LHCN-M2 (cell line): ENCODE results near the gene HHAT. TPM values are rescaled to one million over a fixed set of nuclear protein-coding genes. Genes with fewer than 3 reads are reported as not detected.
A peak's percentile ranks its signal among the peaks of the same experiment; 100 is the strongest.

Experiments used
- DNase-seq: peaks from one replicate; pipeline ENCODE4 v3.0.0-alpha.2; 2012; ENCODE audit warnings: low read depth
- total RNA-seq: library from RNA; depleted of rRNA; stranded (reverse); fragments of >200 nt; gene quantifications from 2 replicates; pipeline ENCODE4 v1.2.3, GENCODE V29; 2014

HHAT gene
- total RNA-seq, 1 experiment from 2014 or later: 24.6 TPM

DNA sequence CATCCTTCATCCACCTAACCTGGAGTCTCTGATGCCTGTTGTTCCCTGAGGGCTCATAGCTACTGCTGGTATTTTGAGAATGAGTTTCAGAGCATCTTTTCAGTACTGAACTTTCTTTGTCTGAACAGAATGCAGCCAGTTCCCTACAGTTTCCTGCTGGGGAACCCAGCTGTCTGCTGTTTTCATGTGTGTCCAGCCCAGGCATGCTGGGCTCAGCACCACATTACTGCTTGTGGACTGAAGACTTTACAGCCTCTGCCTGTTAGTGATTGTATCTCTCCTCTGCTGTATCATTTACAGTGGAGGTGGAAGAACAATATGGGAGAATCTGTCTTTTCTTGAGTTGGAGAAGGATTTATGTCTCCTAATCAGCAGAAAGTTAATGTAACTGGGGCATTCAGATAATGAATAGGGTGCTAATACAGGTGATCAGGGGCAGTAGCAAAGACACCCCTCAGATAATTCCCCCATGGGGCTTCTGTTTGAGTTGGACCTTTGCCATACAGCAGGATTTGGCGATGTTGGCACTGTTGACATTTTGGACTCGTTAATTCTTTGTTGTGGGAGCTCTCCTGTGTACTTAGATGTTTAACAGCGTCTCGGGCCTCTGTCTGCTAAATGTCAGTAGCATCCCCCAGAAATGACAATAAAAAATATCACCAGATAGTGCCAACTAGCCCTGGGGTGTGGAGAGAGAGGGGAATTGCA lies 207.7 kb downstream of the HHAT start:
- DNase-seq: peak; percentile 17

DNA sequence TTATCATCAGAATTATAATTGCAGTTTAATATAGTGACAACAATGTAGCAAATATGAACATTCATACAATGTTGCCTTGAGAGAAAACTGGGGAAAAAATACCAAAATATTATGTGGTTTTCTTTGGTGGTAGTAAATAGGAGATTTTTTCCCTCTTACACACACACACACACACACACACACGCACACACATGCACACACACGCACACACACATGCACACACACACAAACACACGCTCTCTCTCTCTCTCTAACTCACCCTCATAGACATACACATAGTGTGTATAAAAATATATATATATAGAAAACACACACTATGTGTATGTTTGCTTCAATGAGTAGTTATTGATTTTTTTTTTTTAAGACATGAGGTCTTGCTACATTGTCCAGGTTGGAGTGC lies 211.6 kb downstream of the HHAT start:
- DNase-seq: no peak

DNA sequence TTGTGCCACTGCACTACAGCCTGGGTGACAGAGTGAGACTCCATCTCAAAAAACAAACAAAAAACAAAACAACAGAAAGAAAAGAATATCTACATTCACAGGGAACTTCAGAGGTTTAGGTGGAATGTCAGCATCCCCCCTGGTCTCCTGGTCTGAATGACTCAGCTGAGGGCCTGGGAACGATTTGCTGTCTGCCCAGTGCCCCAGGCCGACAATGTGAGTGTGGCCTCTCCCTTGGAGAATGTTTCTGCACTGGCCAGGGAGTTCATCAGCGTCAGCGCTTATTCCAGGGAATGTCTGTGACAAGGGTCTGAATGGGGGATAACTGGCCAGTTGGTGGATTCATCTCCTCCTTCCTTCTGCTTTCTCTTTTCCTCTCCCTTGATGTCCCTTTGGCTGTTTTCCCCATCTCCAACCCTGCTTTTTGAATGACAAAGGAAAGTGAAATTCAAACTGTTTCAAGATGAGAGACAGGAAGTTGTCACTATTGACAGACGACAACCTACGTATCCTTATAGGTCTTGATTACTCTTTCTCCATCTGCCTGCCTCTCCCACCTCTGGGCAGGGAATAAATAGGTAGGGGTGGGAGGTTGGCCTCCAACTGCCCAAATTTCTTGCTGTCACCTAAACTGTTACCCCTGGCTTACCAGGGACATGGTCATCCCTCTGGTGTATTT lies 213.1 kb downstream of the HHAT start:
- DNase-seq: peak; percentile 46

DNA sequence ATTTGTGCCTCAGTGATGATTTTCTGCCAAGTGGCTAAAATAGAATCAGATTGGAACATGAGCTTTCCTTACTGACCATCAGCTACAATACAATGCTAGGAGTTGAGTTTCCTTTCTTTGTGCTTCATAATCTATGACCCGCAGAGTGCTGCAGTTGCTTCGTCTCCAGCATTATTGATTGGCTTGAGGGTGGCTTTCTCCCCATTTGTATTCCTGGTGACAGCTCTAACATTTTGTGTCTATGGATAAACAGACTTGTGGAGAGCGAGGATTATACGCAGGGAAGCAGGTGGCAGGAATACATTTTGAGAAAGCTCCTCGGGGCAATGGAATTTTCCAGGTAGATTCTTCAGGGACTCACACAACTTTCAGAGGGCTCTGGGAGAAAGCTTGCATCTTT lies 223.2 kb downstream of the HHAT start:
- DNase-seq: no peak

DNA sequence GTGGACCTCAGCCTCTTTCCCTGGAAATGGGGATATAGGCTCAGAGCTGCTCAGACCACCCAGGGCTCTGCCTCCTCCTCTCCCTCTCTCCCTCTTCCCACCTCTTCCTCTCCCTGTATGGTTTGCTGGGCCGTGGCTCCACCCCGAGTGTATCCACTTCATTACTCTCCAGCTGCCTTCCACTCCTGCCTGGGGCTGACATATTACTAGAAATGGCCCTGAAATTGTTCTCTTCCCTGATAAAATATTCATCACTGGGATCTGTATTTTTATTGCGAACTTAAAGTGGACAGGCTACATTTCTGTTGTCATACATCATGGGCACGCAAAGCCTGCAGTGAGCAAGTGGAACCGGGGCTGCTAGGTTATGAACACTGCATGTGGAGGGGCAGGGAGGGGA lies 225.0 kb downstream of the HHAT start:
- no peak for DNase-seq

DNA sequence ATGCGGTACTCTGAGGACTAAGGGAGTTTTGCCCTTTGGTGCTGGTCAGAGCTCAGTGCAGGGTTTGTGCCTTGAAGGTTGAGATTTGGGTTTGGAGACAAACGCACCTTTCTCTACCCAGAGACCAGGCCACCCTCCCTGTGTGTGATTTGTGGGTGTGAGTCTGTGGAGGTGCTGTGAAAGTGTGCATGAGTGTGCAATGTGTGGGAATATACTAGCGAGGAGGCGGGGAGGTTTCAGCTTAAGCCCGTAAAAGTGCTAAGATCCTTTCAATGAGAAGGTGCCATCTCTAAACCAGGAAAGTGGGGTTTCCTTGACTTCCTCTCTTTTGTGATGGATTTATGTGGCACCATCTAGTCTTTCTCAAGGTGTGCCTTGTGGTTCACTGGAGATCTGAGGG lies 225.7 kb downstream of the HHAT start:
- no peak for DNase-seq

DNA sequence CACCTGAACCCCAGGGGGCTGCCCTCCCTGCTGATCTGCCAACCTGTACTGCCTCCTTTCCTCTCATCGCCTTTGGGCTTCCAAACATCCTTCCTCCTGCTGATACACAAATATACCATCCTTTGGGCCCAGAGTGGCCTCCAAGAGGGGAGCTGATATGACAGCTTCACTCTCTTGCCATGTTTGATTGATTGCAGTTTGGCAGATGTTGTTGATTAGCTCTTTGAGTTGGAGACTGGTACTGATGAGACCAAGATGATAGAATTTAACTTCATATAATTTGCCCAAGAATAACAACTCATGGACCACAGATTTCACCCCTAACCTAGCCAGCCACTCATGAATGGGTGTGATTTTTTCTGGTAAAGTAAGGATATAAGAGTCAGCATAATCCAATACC lies 227.8 kb downstream of the HHAT start:
- no peak for DNase-seq

DNA sequence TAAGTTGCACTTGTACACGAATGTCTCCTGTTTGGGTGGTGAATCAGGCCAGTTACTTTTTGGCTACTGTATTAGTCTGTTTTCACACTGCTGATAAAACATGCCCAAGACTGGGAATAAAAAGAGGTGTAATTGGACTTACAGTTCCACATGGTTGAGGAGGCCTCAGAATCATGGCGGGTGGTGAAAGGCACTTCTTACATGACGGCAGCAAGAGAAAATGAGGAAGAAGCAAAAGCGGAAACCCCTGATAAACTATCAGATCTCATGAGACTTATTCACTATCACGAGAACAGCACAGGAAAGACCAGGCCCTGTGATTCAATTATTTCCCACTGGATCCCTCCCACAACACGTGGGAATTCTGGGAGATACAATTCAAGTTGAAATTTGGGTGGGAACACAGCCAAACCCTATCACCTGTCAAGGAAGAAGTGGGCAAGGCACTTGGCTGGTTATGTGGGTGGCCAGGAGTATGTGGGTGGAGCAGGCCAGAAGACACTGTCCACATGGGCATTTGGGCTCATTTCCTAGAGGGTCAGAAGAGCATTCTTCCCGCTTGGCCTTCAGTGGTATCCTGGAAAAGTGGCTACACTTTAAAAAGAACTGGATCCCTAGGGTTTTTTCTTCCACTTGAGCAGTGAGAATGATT lies 228.8 kb downstream of the HHAT start:
- DNase-seq: no peak

DNA sequence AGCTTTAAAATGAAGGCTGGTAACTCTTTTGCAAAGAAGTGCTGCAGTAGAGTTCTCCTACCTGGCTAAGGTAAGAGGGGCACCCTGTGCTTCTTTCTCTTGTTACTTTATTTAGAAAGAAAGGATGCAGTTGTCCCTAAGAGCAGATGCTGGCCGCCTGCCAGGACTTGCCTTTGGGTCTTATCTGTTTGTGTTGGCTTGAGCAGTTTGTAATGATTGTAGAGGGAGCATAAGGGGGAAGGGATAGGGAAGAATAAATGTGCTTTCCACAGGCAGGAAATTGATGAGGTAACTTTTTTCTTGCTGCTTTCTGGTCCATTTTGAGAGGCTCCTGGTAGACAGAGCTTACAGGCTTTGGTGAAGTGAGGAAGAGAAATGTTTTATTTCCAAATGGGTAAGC lies 229.6 kb downstream of the HHAT start:
- DNase-seq: peak; percentile 44

DNA sequence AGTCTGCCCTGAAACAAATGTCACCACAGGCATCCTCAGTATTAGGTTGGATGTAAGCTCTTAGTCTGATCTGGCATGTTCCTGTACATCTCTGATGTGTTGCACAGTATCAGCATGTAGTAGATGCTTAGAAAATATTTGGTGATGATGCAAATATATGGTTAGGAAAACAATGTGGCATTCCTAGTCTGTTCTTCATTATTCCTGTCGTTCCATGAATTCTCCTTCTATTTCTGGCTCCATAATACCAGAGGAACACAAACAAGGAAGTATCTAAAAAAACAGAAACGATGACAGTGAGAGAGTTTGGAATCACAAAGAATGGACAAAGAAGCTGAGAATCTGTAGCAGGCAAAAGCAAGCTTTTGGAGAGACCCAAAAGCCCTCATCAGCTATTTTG lies 236.6 kb downstream of the HHAT start:
- no peak for DNase-seq

DNA sequence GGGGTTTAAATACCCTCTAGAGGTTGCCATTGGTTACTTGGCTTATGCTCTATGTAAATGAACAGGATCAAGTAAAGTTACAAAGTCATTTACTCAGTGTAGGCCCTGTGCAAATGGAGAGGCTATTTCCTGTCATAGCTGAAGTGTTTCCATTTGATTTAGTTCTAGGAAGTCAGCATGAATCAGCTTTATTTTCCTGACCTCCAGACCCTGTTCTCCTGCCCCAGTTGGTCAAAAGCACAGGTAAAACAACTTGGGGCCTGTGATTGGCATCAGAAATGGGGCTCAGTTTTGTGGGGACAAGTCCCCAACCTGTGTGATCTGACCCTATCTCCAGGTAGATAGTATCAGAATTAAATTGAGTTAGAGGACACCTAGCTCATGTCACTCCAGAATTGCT lies 239.9 kb downstream of the HHAT start:
- no peak for DNase-seq

DNA sequence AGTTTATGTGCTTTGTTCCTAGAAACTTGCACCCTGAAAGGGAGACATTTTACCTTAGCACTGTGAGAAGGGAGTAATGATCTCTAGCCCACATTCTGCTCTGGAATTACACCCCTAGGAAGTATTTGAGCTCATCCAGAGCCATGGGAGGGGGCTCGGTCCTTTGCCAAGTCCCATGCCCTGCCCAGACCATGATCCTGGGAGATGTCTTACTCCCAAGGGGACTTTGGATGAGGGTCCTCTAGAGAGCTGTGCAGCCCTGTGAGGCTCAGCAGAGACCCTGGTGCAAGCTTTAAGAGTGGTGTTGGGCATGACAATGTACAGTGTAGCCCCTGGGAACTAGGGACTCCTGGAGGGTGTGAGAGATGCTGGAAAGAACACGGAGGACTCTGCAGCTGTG lies 241.4 kb downstream of the HHAT start:
- no peak for DNase-seq

DNA sequence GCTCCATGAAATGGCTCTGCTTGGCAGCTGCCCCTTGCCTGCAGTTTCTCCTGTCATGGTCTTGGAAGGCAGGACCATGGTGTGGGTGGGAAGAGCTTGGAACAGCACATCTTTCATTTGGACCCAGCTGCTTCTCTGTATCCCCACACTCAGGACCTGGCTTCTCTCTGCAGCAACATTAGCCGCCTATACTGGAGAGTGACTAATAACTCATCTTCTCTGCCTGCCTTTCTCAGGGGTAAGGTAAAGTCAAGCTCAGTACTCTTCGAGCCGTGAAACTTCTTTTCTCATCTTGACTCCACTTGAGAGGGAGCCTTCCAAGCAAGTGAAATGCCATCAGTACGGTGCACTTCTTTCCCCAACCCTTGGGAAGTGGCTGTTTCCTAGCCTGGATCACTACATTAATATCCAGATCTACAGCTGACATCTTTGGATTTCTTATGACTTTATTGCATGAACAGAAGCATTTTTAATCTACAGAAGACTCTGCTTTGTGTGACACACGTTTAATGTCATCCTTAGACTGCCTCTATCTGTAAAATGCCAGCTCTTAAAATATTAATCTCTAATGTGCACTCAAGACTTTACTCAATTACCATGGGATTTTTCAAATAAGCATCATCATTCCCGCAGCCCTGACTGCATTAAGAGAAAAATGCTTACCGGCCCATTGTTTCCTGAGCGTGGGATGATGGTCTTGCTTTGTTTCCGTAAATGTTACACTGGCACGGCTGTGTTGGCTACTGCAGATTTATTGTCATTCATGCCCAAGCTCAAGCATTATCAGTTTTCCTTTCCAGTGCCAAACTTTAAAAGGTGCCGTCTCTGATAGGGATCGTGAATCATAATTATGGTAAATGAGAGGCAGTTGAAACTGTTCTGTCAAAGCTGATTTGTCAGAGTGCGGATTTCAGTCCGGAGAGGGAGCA lies 242.9 kb downstream of the HHAT start:
- no peak for DNase-seq

DNA sequence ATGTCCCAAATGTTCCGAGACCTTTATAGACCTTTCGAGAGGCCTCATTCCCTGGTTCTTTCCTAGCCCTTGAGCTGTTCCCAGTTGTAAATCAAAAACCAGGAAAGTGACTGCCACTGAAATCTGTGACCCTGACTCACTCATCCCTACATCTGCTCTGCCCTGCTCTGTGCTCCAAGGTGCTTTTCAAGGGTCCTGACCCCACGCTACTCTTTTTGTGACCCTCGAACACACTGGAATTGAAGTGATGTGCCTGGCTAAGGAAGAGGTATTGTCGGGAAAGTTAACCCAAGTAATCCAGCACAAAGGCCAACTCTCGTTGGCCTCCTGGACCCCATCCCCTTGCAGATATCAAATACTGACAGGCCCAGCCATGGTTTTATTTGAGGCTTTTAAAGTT lies 244.4 kb downstream of the HHAT start:
- DNase-seq: no peak

DNA sequence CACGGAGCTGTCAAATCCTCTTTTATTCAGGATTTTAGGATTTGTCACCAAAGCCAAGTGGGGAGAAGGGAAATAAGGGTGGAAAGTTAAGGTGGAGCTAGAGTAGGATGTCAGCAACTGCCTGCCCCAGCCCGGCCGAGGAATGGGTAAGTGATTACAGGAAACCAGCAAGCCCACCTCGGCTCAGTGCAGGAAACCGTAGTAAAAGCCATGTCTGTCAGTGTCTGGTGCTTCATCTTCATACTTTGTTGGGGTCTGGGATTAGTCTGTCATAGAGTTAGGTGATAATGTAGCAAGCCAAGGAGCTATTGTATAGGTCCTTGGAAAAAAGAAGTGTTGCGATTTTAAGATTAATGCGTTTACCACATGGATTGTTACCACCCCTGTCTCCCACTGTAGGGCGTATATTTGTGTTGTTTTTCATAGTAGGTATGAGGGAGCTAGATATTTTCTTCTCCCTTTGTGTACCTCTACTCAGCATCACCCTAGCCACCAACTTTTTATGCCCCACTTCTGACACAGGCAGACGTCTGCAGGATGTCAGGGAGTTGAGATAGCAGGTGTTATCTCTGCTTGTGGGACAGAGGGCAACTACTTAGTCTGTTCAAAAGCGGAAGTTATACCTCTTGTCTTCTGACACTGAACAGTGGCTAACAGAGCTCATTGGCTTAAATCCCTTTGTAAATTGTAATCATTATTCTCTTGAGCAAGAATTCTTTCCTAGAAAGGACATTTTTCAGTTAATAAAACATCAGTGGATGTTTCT lies 253.7 kb downstream of the HHAT start:
- DNase-seq: no peak

DNA sequence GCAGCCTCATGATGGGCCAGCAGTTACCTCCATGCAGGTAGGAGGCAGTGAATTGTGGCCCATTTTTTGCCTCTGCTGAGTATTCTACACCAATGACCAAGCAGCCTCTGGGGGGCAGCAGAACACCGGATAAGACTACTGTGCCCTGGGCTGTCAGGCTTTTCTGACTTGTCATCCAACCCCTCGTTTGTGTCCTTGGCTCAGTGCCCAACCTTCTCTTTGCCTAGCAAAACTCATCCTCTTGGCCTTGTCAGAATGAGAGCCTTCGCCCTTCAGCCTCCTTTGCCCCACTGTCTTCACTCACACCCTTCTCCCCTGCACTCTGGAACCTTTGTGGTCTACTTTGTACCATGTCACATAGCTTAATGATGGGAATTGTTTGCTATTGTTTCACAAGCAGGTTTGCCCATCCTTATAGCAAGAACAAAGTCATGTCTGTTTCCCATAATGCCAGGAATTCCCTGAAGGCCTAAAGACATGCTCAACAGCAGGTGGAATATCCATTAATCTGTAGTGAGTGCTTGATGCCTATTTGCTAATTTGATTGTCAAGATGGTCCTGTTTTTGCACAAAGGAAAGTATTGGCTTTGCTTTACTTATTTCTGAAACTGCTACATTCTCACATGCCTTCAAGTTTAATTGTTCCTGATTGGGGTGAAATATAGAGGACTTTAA lies 255.9 kb downstream of the HHAT start:
- peak; percentile 86 for DNase-seq

DNA sequence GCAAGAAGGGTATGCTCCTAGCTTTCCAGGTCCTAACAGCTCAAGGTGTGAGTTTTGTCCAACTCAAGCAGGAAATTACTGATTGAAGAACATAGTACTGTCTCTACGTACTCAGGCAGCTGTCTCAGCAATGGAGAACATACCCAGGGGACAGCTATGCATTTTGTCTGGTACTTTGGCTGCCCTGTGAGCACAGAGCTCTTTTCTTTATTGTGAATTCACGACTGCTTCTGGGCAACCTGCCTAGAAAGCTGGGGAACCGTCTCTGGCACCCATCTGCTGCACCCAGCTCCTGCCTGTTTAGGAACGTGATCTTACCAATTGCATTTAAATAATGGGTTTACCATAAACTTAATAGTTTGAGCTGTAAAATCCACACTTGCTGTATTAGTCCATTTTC lies 258.1 kb downstream of the HHAT start:
- DNase-seq: no peak

DNA sequence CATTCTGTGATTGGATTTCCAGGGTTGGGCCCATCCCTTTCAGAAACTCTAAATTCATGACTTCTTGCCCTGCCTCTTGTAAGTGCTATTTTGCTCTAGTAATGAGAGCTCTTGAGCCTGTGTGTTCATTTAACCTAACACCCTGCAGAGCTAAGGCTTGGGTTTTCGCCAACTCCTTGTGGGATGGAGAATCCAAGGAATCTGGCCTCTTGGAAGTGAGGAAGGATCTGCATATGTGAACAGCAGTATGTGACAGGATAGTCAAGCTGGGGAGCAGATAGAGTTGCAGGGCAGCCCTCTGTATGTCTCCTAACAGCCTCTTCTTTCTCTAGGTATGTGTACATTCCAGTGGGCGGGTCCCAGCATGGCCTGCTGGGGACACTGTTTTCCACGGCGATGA lies 258.9 kb downstream of the HHAT start:
- DNase-seq: peak; percentile 41

DNA sequence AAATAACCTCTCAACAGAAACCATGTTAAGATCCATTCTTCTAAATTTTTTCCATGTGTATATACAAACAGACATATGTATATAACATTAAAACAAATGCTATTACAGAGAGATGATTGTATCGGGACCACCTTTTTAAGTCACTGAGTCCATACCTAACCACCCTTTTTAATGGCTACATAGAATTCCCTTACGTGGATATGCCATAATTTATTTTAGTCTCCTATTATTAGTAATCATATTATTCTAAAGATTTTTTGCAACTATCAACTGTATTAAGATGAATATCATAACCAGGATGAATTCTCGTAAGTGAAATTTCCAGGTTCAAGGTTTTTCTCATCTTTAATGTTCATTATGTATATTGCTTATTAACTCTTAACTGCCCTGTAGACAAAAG lies 259.7 kb downstream of the HHAT start:
- DNase-seq: no peak

DNA sequence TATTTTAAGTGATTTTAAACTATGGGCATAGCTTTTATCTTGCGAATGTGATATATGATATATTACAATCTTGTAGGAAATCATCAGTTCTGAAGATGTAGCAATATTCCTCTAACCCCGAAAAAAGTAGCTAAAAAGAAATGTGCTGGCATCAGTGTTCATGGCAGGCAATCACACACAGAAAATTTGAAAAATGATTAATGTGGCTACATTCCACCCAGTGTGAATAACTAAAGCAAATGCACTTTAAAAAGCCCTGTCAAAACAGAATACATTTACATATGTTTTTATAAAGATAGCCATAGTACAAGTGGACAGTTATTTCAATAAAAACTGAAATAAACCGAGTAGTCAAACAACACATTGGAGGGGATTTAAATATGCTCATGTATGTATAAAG lies 260.2 kb downstream of the HHAT start:
- no peak for DNase-seq

DNA sequence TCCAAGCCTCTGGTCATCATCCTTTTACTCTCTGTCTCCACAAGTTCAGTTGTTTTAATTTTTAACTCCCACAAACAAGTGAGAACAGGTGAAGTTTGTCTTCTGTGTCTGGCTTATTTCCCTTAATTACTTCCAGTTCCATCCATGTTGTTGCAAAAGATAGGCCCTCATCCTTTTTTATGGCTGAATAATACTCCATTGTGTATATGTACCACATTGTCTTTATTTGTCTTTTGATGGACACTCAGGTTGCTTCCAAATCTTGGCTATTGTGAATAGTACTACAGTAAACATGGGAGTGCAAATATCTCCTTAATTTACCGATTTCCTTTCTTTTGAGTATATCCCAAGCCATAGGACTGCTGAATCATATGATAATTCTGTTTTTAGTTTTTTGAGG lies 262.5 kb downstream of the HHAT start:
- DNase-seq: no peak
